Ishikawa (cell line): ENCODE data around the gene NANS.

Experiments used
- CEBPB ChIP-seq: IDR thresholded peaks from 2 replicates; pipeline ENCODE4 v1.6.1; 2012
- CREB1 ChIP-seq: IDR thresholded peaks from 2 replicates; pipeline ENCODE4 v1.6.1; 2012; ENCODE audit warnings: low read depth
- EGR1 ChIP-seq: IDR thresholded peaks from 2 replicates; pipeline ENCODE4 v1.6.1; 2012
- EP300 ChIP-seq: IDR thresholded peaks from 2 replicates; pipeline ENCODE4 v1.6.1; 2012; ENCODE audit warnings: borderline replicate concordance
- FOXM1 ChIP-seq: IDR thresholded peaks from 2 replicates; pipeline ENCODE4 v1.6.1; 2012; ENCODE audit warnings: low read depth, borderline replicate concordance
- NFIC ChIP-seq: IDR thresholded peaks from 2 replicates; pipeline ENCODE4 v1.6.1; 2012
- RAD21 ChIP-seq: IDR thresholded peaks from 2 replicates; pipeline ENCODE4 v1.6.1; 2012; ENCODE audit warnings: low read depth
- TAF1 ChIP-seq: IDR thresholded peaks from 2 replicates; pipeline ENCODE4 v1.6.1; 2012; ENCODE audit warnings: low read depth, mild to moderate bottlenecking
- TCF12 ChIP-seq: IDR thresholded peaks from 2 replicates; pipeline ENCODE4 v1.6.1; 2012; ENCODE audit warnings: low read depth
- TEAD4 ChIP-seq: IDR thresholded peaks from 2 replicates; pipeline ENCODE4 v1.6.1; 2012
- YY1 ChIP-seq: IDR thresholded peaks from 2 replicates; pipeline ENCODE4 v1.6.1; 2012; ENCODE audit warnings: low read depth
- ZBTB7A ChIP-seq: IDR thresholded peaks from 2 replicates; pipeline ENCODE4 v1.6.1; 2012; ENCODE audit warnings: low read depth
- TF ChIP-seq, protein P1 (sequence below): IDR thresholded peaks from 2 replicates; pipeline ENCODE4 v1.6.1; 2012
- TF ChIP-seq, protein P2 (sequence below): IDR thresholded peaks from 2 replicates; pipeline ENCODE4 v1.6.1; 2012; ENCODE audit warnings: low read depth, mild to moderate bottlenecking
- TF ChIP-seq, protein P3 (sequence below): IDR thresholded peaks from 2 replicates; pipeline ENCODE4 v1.6.1; 2012

Gene NANS

DNA sequence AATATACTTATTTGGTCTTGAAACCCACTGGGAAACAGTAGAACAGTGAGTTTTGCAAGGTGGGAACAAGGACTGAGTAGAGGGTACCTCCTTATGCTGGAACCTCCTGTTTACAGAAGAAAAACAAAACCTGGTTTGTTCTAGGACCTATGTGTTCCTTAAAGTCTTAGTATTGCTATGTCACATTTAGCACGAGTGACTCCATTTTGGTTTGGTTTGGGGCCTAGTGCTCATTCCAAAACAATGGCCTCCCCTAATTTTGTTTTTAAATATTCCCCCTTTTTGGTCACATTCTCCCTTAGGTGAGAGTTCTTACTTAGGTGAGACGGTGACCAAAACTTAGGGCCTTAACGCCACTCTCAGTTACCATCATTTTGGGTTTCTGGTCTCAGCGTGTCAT, 6.2 kb upstream of the NANS start:
- TF ChIP-seq RAD21 (no peak), TEAD4 (no peak), CEBPB (no peak), EP300 (no peak), NFIC (no peak), ZBTB7A (no peak), TAF1 (no peak)

DNA sequence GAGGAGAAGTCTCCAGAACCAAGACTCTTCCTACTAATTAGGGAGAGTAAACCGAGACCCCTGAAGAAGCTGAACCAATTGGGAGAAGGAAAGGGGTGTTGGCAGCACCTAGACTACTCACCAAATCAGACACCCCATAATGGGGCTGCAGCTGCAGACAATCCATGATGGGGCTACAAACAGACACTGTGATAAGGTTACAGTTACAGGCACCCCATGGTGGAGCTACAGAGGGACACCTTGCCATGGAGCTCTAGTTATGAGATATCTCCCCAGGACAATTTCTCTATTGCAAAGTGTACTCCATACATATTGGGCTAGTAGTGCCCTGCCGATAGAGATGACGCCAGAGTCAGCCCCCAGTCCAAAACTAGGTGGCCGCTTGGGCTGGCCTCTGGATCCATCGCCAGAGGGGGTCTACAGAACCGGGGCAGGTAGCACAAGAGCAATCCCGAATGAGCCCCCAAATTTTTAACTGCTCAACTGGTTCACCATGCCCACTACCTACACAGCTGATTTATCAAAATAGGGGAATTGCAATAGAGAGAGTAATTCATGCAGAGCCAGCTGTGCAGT, 2.1 kb upstream of the NANS start:
- TF ChIP-seq NFIC: no peak
- no peak for TF ChIP-seq EGR1
- TF ChIP-seq EP300: no peak
- no peak for TF ChIP-seq CEBPB
- TF ChIP-seq YY1: no peak
- no peak for TF ChIP-seq ZBTB7A

DNA sequence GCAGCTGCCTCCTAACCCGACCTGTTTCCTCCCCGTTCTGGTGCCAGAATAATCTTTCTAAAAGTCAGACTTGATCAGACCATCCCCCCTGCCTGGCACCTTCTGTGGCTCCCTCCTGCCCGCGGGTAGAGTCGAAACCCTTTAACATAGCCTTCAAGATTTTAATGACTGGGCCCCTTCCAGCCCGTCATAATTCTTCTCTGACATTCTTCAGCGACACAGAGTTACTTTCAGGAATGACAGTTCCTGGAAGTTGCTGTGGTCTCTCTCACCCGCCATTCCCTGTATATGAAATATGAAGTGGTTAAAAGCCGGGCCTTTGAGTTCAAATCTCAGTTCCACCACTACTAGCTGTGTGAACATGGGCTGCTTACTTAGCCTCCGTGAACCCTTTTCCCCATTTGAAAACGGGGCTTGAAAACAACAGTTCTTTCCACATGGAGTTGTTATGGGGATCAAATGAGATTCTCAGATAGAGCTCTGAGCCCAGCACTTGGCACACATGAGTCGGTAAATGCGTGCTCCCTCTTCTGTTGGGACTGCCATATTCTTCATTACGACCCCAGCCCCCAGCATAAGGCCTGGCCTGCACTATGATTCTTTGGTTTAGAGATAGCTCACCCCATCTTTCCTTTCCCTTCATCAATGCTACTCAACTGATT, 737 bp downstream of the NANS start:
- no peak for TF ChIP-seq CREB1
- no peak for TF ChIP-seq YY1
- no peak for TF ChIP-seq TEAD4
- no peak for TF ChIP-seq CEBPB
- TF ChIP-seq EGR1: no peak
- TF ChIP-seq, protein P1, sequence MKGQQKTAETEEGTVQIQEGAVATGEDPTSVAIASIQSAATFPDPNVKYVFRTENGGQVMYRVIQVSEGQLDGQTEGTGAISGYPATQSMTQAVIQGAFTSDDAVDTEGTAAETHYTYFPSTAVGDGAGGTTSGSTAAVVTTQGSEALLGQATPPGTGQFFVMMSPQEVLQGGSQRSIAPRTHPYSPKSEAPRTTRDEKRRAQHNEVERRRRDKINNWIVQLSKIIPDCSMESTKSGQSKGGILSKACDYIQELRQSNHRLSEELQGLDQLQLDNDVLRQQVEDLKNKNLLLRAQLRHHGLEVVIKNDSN: no peak
- TF ChIP-seq, protein P2, sequence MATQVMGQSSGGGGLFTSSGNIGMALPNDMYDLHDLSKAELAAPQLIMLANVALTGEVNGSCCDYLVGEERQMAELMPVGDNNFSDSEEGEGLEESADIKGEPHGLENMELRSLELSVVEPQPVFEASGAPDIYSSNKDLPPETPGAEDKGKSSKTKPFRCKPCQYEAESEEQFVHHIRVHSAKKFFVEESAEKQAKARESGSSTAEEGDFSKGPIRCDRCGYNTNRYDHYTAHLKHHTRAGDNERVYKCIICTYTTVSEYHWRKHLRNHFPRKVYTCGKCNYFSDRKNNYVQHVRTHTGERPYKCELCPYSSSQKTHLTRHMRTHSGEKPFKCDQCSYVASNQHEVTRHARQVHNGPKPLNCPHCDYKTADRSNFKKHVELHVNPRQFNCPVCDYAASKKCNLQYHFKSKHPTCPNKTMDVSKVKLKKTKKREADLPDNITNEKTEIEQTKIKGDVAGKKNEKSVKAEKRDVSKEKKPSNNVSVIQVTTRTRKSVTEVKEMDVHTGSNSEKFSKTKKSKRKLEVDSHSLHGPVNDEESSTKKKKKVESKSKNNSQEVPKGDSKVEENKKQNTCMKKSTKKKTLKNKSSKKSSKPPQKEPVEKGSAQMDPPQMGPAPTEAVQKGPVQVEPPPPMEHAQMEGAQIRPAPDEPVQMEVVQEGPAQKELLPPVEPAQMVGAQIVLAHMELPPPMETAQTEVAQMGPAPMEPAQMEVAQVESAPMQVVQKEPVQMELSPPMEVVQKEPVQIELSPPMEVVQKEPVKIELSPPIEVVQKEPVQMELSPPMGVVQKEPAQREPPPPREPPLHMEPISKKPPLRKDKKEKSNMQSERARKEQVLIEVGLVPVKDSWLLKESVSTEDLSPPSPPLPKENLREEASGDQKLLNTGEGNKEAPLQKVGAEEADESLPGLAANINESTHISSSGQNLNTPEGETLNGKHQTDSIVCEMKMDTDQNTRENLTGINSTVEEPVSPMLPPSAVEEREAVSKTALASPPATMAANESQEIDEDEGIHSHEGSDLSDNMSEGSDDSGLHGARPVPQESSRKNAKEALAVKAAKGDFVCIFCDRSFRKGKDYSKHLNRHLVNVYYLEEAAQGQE: no peak
- TF ChIP-seq NFIC: no peak
- TF ChIP-seq, protein P3, sequence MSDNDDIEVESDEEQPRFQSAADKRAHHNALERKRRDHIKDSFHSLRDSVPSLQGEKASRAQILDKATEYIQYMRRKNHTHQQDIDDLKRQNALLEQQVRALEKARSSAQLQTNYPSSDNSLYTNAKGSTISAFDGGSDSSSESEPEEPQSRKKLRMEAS: no peak
- no peak for TF ChIP-seq ZBTB7A

DNA sequence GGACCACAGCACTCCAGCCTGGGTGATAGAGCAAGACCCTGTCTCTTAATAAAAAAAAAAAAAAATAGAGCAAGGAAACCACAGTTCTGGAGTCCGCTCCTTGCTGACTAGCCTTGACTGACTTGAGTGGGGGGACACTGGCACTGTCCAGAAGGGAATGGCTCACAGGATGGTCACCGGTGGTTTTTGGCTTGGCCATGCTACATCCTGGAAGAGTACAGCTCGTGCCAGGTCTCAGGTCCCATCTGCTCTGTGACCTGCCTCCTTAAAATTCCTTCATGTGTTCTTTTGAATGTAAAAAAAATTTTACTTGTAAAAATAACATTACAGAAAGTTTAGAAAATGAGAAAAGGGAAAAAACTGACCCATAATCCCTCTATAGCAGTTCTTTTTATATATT, 5.6 kb downstream of the NANS start:
- TF ChIP-seq, protein P3: no peak
- TF ChIP-seq TCF12 (no peak), CREB1 (no peak), EGR1 (no peak), EP300 (no peak), YY1 (no peak), FOXM1 (no peak), ZBTB7A (no peak)
- TF ChIP-seq, protein P2: no peak
- TF ChIP-seq, protein P1: no peak

DNA sequence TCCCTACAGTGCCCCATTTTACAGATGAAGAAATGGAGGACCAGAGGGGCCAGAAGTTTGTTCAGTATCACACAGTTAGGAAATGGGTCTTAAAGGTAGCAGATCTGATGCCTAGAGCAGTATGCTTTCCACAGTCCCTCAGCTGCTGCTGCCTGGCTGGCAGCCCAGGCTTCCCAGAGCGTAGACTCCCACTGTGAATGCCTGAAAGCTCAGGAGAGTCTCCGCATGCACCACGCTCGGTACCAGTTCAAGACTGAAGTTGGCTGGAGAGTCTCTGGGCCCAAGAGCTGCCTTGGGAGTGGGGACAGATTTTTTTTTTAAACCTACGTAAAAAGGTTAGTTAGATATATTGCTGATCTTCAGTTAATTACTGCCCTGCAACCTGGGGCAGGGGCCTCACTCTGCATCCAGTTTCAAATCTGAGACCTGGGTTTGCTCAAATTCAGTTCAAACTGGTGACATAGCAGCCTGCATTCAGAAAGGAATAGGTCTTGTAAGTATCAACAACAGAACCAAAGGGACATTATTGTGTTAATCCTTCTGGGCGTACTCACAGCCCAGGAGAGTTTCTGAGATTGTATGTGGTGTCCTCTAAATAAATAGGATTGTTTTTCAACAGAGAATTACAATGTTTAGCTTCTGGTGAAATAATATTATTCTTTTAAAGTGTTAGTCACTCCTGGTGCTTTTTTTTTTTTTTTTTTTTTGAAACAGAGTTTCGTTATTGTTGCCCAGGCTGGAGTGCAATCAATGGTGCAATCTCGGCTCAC, 8.3 kb downstream of the NANS start:
- no peak for TF ChIP-seq TEAD4
- TF ChIP-seq, protein P3: no peak
- no peak for TF ChIP-seq TCF12
- no peak for TF ChIP-seq EP300

DNA sequence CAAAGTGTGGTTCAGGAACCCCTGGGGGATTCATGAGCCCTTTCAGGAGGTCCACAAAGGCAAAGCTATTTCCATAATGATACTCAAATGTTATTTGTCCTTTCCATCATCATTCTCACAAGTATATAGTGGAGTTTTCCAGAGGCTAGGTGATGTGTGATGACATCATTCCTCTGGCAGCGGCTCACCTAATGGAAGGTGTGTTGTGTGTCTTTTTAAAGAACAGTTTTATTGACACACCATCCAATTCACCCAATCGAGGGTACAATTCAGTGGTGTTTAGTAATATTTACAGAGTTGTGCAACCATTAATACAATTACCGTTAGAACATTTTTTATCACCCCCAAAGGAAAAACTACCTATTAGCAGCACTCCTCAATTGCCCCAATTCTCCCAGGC, 9.7 kb downstream of the NANS start:
- TF ChIP-seq CEBPB: no peak
- no peak for TF ChIP-seq FOXM1
- TF ChIP-seq, protein P1: no peak
- no peak for TF ChIP-seq EGR1
- no peak for TF ChIP-seq CREB1
- TF ChIP-seq, protein P3: no peak
